Measurements from ENCODE around the gene DOCK2. TPM values are rescaled to one million over a fixed set of nuclear protein-coding genes. Genes with fewer than 3 reads are reported as not detected.

The DOCK2 gene
- total RNA-seq, 2 experiments from 2014 or later = 161 to 205 TPM

GRCh38 chr5:169746147-169746694 is 109.1 kb downstream of the DOCK2 start:
- no peak overlapping the region for H3K4me2 ChIP-seq (ENCODE audit: low read length)
- H3K9me2 ChIP-seq (ENCODE audit: insufficient read depth, low read length) = no peaks in the 10 kb centered on the region
- ChIA-PET POLR2A (interaction anchor here (0.6 to 1.2 kb wide), 2 partner anchors 9 to 410 kb away, joined by 3 to 6 read pairs; no protein-coding TSS in a partner anchor), CTCF (ENCODE audit: unreplicated experiment) (no interaction called here)
- no TSS peak for BruUV-seq (replicated peaks)
- no peak for DNase-seq (ENCODE audit: low spot score)
- H3K4me1 ChIP-seq (ENCODE audit: insufficient read depth, low read length, poor library complexity, severe bottlenecking) = no peaks in the 10 kb centered on the region
- peaks cover 96% of the 10 kb centered on the region for H3K36me3 ChIP-seq (ENCODE audit: insufficient read depth, low read length)
- intact Hi-C loops (cut with micrococcal nuclease; ENCODE audit: unreplicated experiment) = no loop called here
- H3K27ac ChIP-seq (ENCODE audit: low read depth, low read length, poor library complexity, severe bottlenecking) = no peak overlapping the region
- no peak overlapping the region for H3K4me3 ChIP-seq (ENCODE audit: low read depth, low read length, poor library complexity, severe bottlenecking)
- H3K9me3 ChIP-seq (ENCODE audit: low read length) = no peaks in the 10 kb centered on the region
- no peak overlapping the region for H2AFZ ChIP-seq (ENCODE audit: low read length)
- peaks cover 3% of the 10 kb centered on the region; the same call in 1 of the 2 replicates for H4K20me1 ChIP-seq (ENCODE audit: insufficient read depth, low read length)
- TF ChIP-seq EZH2phosphoT487 (IDR thresholded peaks at IDR 0.05; ENCODE audit: borderline replicate concordance, low read depth, low read length) (no peak), CTCF (conservative IDR thresholded peaks at IDR 0.05; ENCODE audit: low read length) (no peak)
- no peaks in the 10 kb centered on the region for H3K79me2 ChIP-seq (ENCODE audit: insufficient read depth, low read depth, low read length)

DNA sequence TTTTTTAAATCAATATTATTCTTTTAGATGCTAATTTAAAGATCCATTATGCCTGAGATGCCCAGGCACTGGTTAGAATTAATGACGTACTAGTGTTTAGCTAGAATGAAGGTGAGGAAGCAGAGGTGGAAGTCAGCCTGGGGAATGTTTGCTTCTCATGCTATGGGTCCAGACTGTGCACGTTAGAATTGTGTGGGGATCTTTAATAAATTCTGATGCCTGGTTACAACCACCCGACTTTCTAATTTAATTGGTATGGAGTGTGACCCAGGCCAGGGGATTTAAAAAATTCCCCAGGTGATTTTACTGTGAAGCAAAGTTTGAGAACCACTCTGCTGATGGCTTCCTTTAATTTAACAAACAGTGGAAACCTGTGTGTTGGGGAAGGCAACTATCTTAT is 111.1 kb downstream of the DOCK2 start:
- no peak overlapping the region for H3K4me3 ChIP-seq (ENCODE audit: low read depth, low read length, poor library complexity, severe bottlenecking)
- ChIA-PET POLR2A (no interaction called here), CTCF (ENCODE audit: unreplicated experiment) (no interaction called here)
- H4K20me1 ChIP-seq (ENCODE audit: insufficient read depth, low read length) = peaks cover 3% of the 10 kb centered on the region; the same call in 1 of the 2 replicates
- BruUV-seq (replicated peaks) = no TSS peak
- H2AFZ ChIP-seq (ENCODE audit: low read length) = no peak overlapping the region
- DNase-seq (ENCODE audit: low spot score) = no peak
- intact Hi-C loops (cut with micrococcal nuclease; ENCODE audit: unreplicated experiment) = no loop called here
- no peaks in the 10 kb centered on the region for H3K4me1 ChIP-seq (ENCODE audit: insufficient read depth, low read length, poor library complexity, severe bottlenecking)
- no peaks in the 10 kb centered on the region for H3K9me2 ChIP-seq (ENCODE audit: insufficient read depth, low read length)
- TF ChIP-seq CTCF (conservative IDR thresholded peaks at IDR 0.05; ENCODE audit: low read length) = no peak
- TF ChIP-seq EZH2phosphoT487 (IDR thresholded peaks at IDR 0.05; ENCODE audit: borderline replicate concordance, low read depth, low read length) = no peak
- H3K9me3 ChIP-seq (ENCODE audit: low read length) = no peaks in the 10 kb centered on the region
- H3K79me2 ChIP-seq (ENCODE audit: insufficient read depth, low read depth, low read length) = no peaks in the 10 kb centered on the region
- no peak overlapping the region for H3K4me2 ChIP-seq (ENCODE audit: low read length)
- H3K27ac ChIP-seq (ENCODE audit: low read depth, low read length, poor library complexity, severe bottlenecking) = no peak overlapping the region
- H3K36me3 ChIP-seq (ENCODE audit: insufficient read depth, low read length) = peaks cover 94% of the 10 kb centered on the region

DNA sequence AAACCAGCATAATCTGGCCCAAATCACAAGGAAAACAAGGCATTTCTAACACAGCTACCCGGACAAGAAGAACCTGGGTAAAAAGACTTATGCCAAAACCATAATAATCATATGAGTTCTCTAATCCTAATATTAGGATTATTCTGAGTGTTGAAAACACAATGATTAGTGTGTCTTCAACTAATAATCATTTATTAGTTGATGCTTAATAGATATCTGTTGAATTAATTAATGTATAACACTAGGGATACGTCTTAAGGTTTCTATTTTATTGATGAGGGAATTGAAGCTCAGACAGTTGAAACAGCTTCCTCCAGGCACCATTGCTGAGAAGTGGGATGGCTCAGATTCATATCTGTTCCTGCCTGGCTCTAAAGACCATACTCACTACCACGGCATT is 112.2 kb downstream of the DOCK2 start:
- CTCF ChIA-PET (ENCODE audit: unreplicated experiment) = no interaction called here
- H2AFZ ChIP-seq (ENCODE audit: low read length) = no peak overlapping the region
- no peaks in the 10 kb centered on the region for H3K9me2 ChIP-seq (ENCODE audit: insufficient read depth, low read length)
- intact Hi-C loops (cut with micrococcal nuclease; ENCODE audit: unreplicated experiment) = no loop called here
- POLR2A ChIA-PET = interaction anchor here (0.5 to 1.9 kb wide), 2 partner anchors 17 to 50 kb away, joined by 4 read pairs; no protein-coding TSS in a partner anchor
- no peaks in the 10 kb centered on the region for H3K79me2 ChIP-seq (ENCODE audit: insufficient read depth, low read depth, low read length)
- H3K36me3 ChIP-seq (ENCODE audit: insufficient read depth, low read length) = peaks cover 95% of the 10 kb centered on the region
- TF ChIP-seq CTCF (conservative IDR thresholded peaks at IDR 0.05; ENCODE audit: low read length) (no peak), EZH2phosphoT487 (IDR thresholded peaks at IDR 0.05; ENCODE audit: borderline replicate concordance, low read depth, low read length) (no peak)
- H3K4me3 ChIP-seq (ENCODE audit: low read depth, low read length, poor library complexity, severe bottlenecking) = no peak overlapping the region
- no peak overlapping the region for H3K4me2 ChIP-seq (ENCODE audit: low read length)
- H3K27ac ChIP-seq (ENCODE audit: low read depth, low read length, poor library complexity, severe bottlenecking) = no peak overlapping the region
- no peaks in the 10 kb centered on the region for H3K9me3 ChIP-seq (ENCODE audit: low read length)
- no peaks in the 10 kb centered on the region for H3K4me1 ChIP-seq (ENCODE audit: insufficient read depth, low read length, poor library complexity, severe bottlenecking)
- BruUV-seq (replicated peaks) = no TSS peak
- H4K20me1 ChIP-seq (ENCODE audit: insufficient read depth, low read length) = peaks cover 3% of the 10 kb centered on the region; the same call in 1 of the 2 replicates
- no peak for DNase-seq (ENCODE audit: low spot score)

Data from OCI-LY7 (cell line).